IMR-90 (cell line): Measurements from ENCODE around the gene FXYD5.

Experiments used
- CEBPB ChIP-seq: IDR thresholded peaks from 2 replicates; pipeline ENCODE4 v1.6.1; 2012; ENCODE audit warnings: low read depth, low read length, improper control_type of control experiment
- CHD1 ChIP-seq: IDR thresholded peaks from 2 replicates; pipeline ENCODE4 v1.6.1; 2012; ENCODE audit warnings: low read depth, low read length, improper control_type of control experiment
- FOS ChIP-seq: fragments of 150-350 bp; IDR thresholded peaks from 2 replicates; pipeline ENCODE4 v1.6.1; 2016; ENCODE audit warnings: low read depth, low read length
- MAZ ChIP-seq: IDR thresholded peaks from 2 replicates; pipeline ENCODE4 v1.6.1; 2012; ENCODE audit warnings: low read depth, mild to moderate bottlenecking, low read length, improper control_type of control experiment, moderate library complexity, borderline replicate concordance
- POLR2A ChIP-seq: IDR thresholded peaks from 2 replicates; pipeline ENCODE4 v1.6.1; 2012; ENCODE audit warnings: mild to moderate bottlenecking, low read depth, low read length
- RAD21 ChIP-seq: IDR thresholded peaks from 2 replicates; pipeline ENCODE4 v1.6.1; 2012; ENCODE audit warnings: low read length, improper control_type of control experiment
- RCOR1 ChIP-seq: IDR thresholded peaks from 2 replicates; pipeline ENCODE4 v1.6.1; 2012; ENCODE audit warnings: mild to moderate bottlenecking, low read length, improper control_type of control experiment; ENCODE audit not compliant: insufficient replicate concordance
- RFX5 ChIP-seq: IDR thresholded peaks from 2 replicates; pipeline ENCODE4 v1.8.0; 2012; ENCODE audit warnings: low read depth, mild to moderate bottlenecking, low read length, moderate library complexity
- SMC3 ChIP-seq: fragments of 150-350 bp; IDR thresholded peaks from 2 replicates; pipeline ENCODE4 v1.6.1; 2016; ENCODE audit warnings: low read depth, mild to moderate bottlenecking, antibody characterized with exemption, low read length, moderate library complexity
- TF ChIP-seq, protein P1 (sequence below): conservative IDR thresholded peaks from 2 replicates; pipeline ENCODE4 v1.5.1; 2012; ENCODE audit warnings: mild to moderate bottlenecking, low read depth, low read length, improper control_type of control experiment
- TF ChIP-seq, protein P2 (sequence below): fragments of 150-350 bp; IDR thresholded peaks from 2 replicates; pipeline ENCODE4 v1.6.1; 2017; ENCODE audit warnings: mild to moderate bottlenecking, antibody characterized with exemption, low read length, low read depth
- TF ChIP-seq, protein P3 (sequence below): fragments of 150-350 bp; IDR thresholded peaks from 2 replicates; pipeline ENCODE4 v1.6.1; 2016; ENCODE audit warnings: low read depth, mild to moderate bottlenecking, low read length, moderate library complexity, borderline replicate concordance

GRCh38 chr19:35143231-35143715 is 11.3 kb upstream of the FXYD5 start, which contains the start of gene FXYD7:
- no peak for TF ChIP-seq CHD1
- TF ChIP-seq, protein P1, sequence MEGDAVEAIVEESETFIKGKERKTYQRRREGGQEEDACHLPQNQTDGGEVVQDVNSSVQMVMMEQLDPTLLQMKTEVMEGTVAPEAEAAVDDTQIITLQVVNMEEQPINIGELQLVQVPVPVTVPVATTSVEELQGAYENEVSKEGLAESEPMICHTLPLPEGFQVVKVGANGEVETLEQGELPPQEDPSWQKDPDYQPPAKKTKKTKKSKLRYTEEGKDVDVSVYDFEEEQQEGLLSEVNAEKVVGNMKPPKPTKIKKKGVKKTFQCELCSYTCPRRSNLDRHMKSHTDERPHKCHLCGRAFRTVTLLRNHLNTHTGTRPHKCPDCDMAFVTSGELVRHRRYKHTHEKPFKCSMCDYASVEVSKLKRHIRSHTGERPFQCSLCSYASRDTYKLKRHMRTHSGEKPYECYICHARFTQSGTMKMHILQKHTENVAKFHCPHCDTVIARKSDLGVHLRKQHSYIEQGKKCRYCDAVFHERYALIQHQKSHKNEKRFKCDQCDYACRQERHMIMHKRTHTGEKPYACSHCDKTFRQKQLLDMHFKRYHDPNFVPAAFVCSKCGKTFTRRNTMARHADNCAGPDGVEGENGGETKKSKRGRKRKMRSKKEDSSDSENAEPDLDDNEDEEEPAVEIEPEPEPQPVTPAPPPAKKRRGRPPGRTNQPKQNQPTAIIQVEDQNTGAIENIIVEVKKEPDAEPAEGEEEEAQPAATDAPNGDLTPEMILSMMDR, result no peak
- no peak for TF ChIP-seq CEBPB
- TF ChIP-seq POLR2A, result no peak
- TF ChIP-seq, protein P2, sequence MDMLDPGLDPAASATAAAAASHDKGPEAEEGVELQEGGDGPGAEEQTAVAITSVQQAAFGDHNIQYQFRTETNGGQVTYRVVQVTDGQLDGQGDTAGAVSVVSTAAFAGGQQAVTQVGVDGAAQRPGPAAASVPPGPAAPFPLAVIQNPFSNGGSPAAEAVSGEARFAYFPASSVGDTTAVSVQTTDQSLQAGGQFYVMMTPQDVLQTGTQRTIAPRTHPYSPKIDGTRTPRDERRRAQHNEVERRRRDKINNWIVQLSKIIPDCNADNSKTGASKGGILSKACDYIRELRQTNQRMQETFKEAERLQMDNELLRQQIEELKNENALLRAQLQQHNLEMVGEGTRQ, result no peak
- no peak for TF ChIP-seq RAD21
- TF ChIP-seq, protein P3, sequence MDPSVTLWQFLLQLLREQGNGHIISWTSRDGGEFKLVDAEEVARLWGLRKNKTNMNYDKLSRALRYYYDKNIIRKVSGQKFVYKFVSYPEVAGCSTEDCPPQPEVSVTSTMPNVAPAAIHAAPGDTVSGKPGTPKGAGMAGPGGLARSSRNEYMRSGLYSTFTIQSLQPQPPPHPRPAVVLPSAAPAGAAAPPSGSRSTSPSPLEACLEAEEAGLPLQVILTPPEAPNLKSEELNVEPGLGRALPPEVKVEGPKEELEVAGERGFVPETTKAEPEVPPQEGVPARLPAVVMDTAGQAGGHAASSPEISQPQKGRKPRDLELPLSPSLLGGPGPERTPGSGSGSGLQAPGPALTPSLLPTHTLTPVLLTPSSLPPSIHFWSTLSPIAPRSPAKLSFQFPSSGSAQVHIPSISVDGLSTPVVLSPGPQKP, result no peak
- TF ChIP-seq SMC3, result no peak
- no peak for TF ChIP-seq MAZ
- TF ChIP-seq RCOR1, result no peak
- TF ChIP-seq RFX5, result no peak
- TF ChIP-seq FOS, result no peak
